Activated B cell treated with CpG ODN at 0.5 μM for 24 hours (primary cell): ENCODE results near the gene UBL4B. TPM values are rescaled to one million over a fixed set of nuclear protein-coding genes. Genes with fewer than 3 reads are reported as not detected.

ENCODE experiments used
- ATAC-seq: fragments of 200-7000 bp; cut with Tn5 transposase; one replicate; pipeline ENCODE4 v1.10.0; 2021; ENCODE audit warnings: low read depth, mild to moderate bottlenecking, moderate library complexity
- CTCF ChIA-PET: fragments of 350-600 bp; sonication (Branson Sonifier 250); formaldehyde crosslinking; loops from one replicate; lab custom pipeline; 2021; ENCODE audit warnings: antibody characterized with exemption; lab: Charles Lee
- POLR2A ChIA-PET: fragments of 350-600 bp; sonication (Branson Sonifier 250); formaldehyde crosslinking; loops from one replicate; lab custom pipeline; 2021; ENCODE audit warnings: antibody characterized with exemption; lab: Charles Lee
- DNase-seq: peaks from one replicate; pipeline ENCODE4 v3.0.0; 2022
- H3K27ac Mint-ChIP-seq: one replicate; pipeline ENCODE4 v1.8.0; 2020; ENCODE audit warnings: mixed read lengths
- H3K27me3 Mint-ChIP-seq: one replicate; pipeline ENCODE4 v1.8.0; 2021; ENCODE audit warnings: mixed read lengths
- H3K36me3 Mint-ChIP-seq: one replicate; pipeline ENCODE4 v1.8.0; 2021; ENCODE audit warnings: low read depth, mixed read lengths
- H3K4me1 Mint-ChIP-seq: one replicate; pipeline ENCODE4 v1.8.0; 2021; ENCODE audit warnings: mixed read lengths
- H3K4me3 Mint-ChIP-seq: one replicate; pipeline ENCODE4 v1.8.0; 2020; ENCODE audit warnings: mild to moderate bottlenecking, mixed read lengths
- H3K9me3 Mint-ChIP-seq: one replicate; pipeline ENCODE4 v1.8.0; 2020; ENCODE audit warnings: mixed read lengths
- CTCF ChIP-seq: fragments of 200-600 bp; IDR thresholded peaks from one replicate; pipeline ENCODE4 v1.8.0; 2022; ENCODE audit warnings: antibody characterized with exemption, mild to moderate bottlenecking
- intact Hi-C: fragments of 100-400 bp; cut with micrococcal nuclease; formaldehyde crosslinking; loops from one replicate; pipeline ENCODE4 v1.15.1; 2024
- total RNA-seq: library from RNA; stranded (reverse); gene quantifications from 2 replicates; pipeline ENCODE4 v1.2.3, GENCODE V29; 2022

Gene UBL4B
- total RNA-seq, 1 donor from 2014 or later: not detected

- Mint-ChIP-seq H3K36me3 (no peaks in the 10 kb centered on the region), H3K9me3 (no peaks in the 10 kb centered on the region), H3K4me3 (no peak within 1 kb of the TSS), H3K4me1 (peaks cover 3% of the 10 kb centered on the region), H3K27ac (no peak within 1 kb of the TSS), H3K27me3 (peaks cover 32% of the 10 kb centered on the region)
- ChIA-PET POLR2A (no interaction called here), CTCF (no interaction called here)
- intact Hi-C loops: no loop called here
- no peak for TF ChIP-seq CTCF
- DNase-seq (no peak), ATAC-seq (peak; percentile 76)
These were observed 38.3 kb downstream of the UBL4B start, which contains the start of gene SLC6A17 for GRCh38 chr1:110150330-110151174. TSS of gene SLC6A17 (plus strand) at chr1:110150494. CDS start at chr1:110166930, 16,436 bp downstream.

GRCh38 chr1:110151175-110151669 lies 39.0 kb downstream of the UBL4B start:
- TF ChIP-seq CTCF: no peak
- Mint-ChIP-seq H3K27ac (no peak overlapping the region), H3K9me3 (no peaks in the 10 kb centered on the region), H3K4me3 (no peak overlapping the region), H3K4me1 (peaks cover 3% of the 10 kb centered on the region), H3K27me3 (peaks cover 34% of the 10 kb centered on the region), H3K36me3 (no peaks in the 10 kb centered on the region)
- no peak for DNase-seq
- intact Hi-C loops: no loop called here
- ATAC-seq: no peak
- ChIA-PET CTCF (no interaction called here), POLR2A (no interaction called here)

- ChIA-PET CTCF (no interaction called here), POLR2A (no interaction called here)
- peaks cover 3% of the 10 kb centered on the region for H3K4me1 Mint-ChIP-seq
- DNase-seq: no peak
- H3K27me3 Mint-ChIP-seq: peaks cover 43% of the 10 kb centered on the region
- no peaks in the 10 kb centered on the region for H3K9me3 Mint-ChIP-seq
- TF ChIP-seq CTCF: no peak
- intact Hi-C loops: no loop called here
- no peak for ATAC-seq
- H3K27ac Mint-ChIP-seq: no peak overlapping the region
- H3K36me3 Mint-ChIP-seq: no peaks in the 10 kb centered on the region
- H3K4me3 Mint-ChIP-seq: no peak overlapping the region
These were observed 40.0 kb downstream of the UBL4B start for GRCh38 chr1:110152133-110152785.

- CTCF ChIA-PET: no interaction called here
- POLR2A ChIA-PET: no interaction called here
- Mint-ChIP-seq H3K9me3 (no peaks in the 10 kb centered on the region), H3K36me3 (no peaks in the 10 kb centered on the region), H3K27me3 (peaks cover 47% of the 10 kb centered on the region), H3K4me1 (peaks cover 3% of the 10 kb centered on the region), H3K27ac (no peak overlapping the region), H3K4me3 (no peak overlapping the region)
- no peak for DNase-seq
- TF ChIP-seq CTCF: no peak
- intact Hi-C loops: no loop called here
- no peak for ATAC-seq
These were observed 41.2 kb downstream of the UBL4B start for GRCh38 chr1:110153407-110153950.
